Neutrophil (primary cell): ENCODE results near the gene KIF3B.
"Not testable (repeated sequence)": the region's sequence is repeated elsewhere in the genome, so short reads cannot be mapped to it uniquely, and the experiment has no call there.

Experiments
- H3K27ac ChIP-seq: fragments of 200-600 bp; sonication (generic); 2 replicates; pipeline ENCODE4 v1.5.1; 2016; ENCODE audit warnings: mild to moderate bottlenecking, moderate library complexity
- H3K27me3 ChIP-seq: fragments of 200-600 bp; sonication (generic); 2 replicates; pipeline ENCODE4 v1.6.0; 2016; ENCODE audit warnings: mild to moderate bottlenecking
- H3K36me3 ChIP-seq: fragments of 200-600 bp; sonication (generic); 2 replicates; pipeline ENCODE4 v1.5.1; 2017
- H3K4me1 ChIP-seq, 2 experiments: fragments of 200-600 bp in 1 of 2; sonication (generic) in 1 of 2; 1 replicate in 1 of 2; 2 replicates in 1 of 2; pipeline versions ENCODE4 v1.5.1 to v1.6.1; 2013 to 2016; ENCODE audit warnings: low read depth in 1 of 2, low read length in 1 of 2, mild to moderate bottlenecking in 1 of 2, moderate library complexity in 1 of 2; ENCODE audit not compliant: control insufficient read depth in 1 of 2, insufficient read depth in 1 of 2
- H3K4me3 ChIP-seq, 2 experiments: fragments of 200-600 bp in 1 of 2; sonication (generic) in 1 of 2; 1 replicate in 1 of 2; 2 replicates in 1 of 2; pipeline ENCODE4 v1.5.1; 2013 to 2016; ENCODE audit warnings: low read depth in 1 of 2, low read length in 1 of 2, mild to moderate bottlenecking in 1 of 2, moderate library complexity in 1 of 2
- H3K9me3 ChIP-seq: fragments of 200-600 bp; sonication (generic); 2 replicates; pipeline ENCODE4 v1.5.1; 2016
- CTCF ChIP-seq: fragments of 200-600 bp; sonication (generic); IDR thresholded peaks from 2 replicates; pipeline ENCODE4 v1.5.1; 2016; ENCODE audit warnings: antibody characterized with exemption

Gene KIF3B

GRCh38 chr20:32251470-32251869, 26.0 kb upstream of the KIF3B start:
- peaks cover 15 to 17% of the 10 kb centered on the region in 2 experiments for H3K4me1 ChIP-seq

GRCh38 chr20:32252189-32252588, 25.3 kb upstream of the KIF3B start:
- Histone ChIP-seq H3K27me3 (no peaks in the 10 kb centered on the region), H3K27ac (no peak overlapping the region), H3K4me1 (peaks cover 15 to 17% of the 10 kb centered on the region in 2 experiments), H3K36me3 (no peaks in the 10 kb centered on the region), H3K4me3 (no peak overlapping the region), H3K9me3 (no peaks in the 10 kb centered on the region)
- TF ChIP-seq CTCF, result no peak

More at GRCh38 chr20:32251470-32251869, 26.0 kb upstream of the KIF3B start:
- Histone ChIP-seq H3K9me3 (no peaks in the 10 kb centered on the region), H3K27me3 (no peaks in the 10 kb centered on the region), H3K4me3 (no peak overlapping the region), H3K27ac (no peak overlapping the region), H3K36me3 (no peaks in the 10 kb centered on the region)
- no peak for TF ChIP-seq CTCF

DNA sequence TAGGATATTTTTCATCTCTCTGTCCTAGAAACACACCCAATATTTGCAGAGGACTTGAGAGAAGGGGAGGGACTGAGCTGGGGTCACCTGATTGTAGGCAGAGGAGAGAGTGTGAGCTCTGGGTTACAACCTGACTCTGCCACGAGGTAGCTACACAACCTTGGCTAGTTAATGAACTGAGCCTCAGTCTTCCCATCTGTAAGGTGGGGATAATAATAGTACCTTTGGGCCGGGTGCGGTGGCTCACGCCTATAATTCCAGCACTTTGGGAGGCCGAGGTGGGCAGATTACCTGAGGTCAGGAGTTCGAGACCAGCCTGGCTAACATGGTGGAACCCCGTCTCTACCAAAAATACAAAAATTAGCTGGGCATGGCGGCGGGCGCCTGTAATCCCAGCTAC, 16.5 kb upstream of the KIF3B start:
- not testable (repeated sequence) for H3K27ac ChIP-seq, H3K36me3 ChIP-seq, H3K4me3 ChIP-seq, H3K27me3 ChIP-seq, H3K9me3 ChIP-seq, H3K4me1 ChIP-seq

DNA sequence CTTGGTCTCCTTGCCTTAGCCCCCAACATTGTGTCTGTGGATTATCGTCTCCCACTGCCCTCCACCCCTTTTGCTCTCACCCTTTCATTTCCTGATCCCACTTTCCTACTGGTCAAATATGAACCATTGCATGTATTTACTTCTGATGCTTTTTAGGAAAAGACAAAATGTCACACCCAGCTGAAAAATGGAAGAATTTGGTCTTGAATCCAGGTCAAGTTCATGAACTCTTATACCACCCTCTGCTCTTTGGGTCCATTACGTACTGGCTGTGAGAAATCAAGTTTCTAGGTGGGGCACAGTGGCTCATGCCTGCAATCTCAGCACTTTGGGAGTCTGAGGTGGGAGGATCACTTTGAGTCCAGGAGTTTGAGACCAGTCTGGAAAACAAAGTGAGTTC, 15.8 kb upstream of the KIF3B start:
- H3K36me3 ChIP-seq, result no peaks in the 10 kb centered on the region
- TF ChIP-seq CTCF, result no peak
- no peak overlapping the region for H3K4me3 ChIP-seq
- no peaks in the 10 kb centered on the region for H3K4me1 ChIP-seq
- H3K27me3 ChIP-seq, result no peaks in the 10 kb centered on the region
- H3K27ac ChIP-seq, result no peak overlapping the region
- no peaks in the 10 kb centered on the region for H3K9me3 ChIP-seq

- no peak overlapping the region for H3K27ac ChIP-seq
- H3K36me3 ChIP-seq, result no peaks in the 10 kb centered on the region
- TF ChIP-seq CTCF, result no peak
- no peaks in the 10 kb centered on the region for H3K27me3 ChIP-seq
- no peaks in the 10 kb centered on the region for H3K4me1 ChIP-seq
- no peaks in the 10 kb centered on the region for H3K9me3 ChIP-seq
- no peak overlapping the region for H3K4me3 ChIP-seq
These were observed 14.0 kb upstream of the KIF3B start for GRCh38 chr20:32263398-32263954.

DNA sequence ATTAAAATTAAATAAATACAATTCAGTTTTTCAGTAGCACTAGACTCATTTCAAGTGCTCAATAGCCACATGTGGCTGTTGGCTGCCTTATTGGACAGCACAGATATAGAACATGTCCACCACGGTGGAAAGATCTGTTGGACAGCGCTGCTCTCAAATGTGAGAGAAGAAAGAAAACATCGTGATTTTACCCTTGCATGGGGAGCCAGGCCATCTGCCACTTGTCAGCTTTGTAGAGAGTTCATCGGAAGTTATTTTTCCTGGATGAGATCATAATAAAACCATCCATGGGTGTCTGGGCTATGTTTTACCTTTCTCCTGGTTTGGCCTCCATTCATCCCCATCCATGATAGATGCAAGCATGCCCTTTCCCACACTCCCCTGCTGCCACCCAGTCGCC, 5.8 kb upstream of the KIF3B start:
- H3K36me3 ChIP-seq, result no peaks in the 10 kb centered on the region

More for the DNA sequence above, 5.8 kb upstream of the KIF3B start:
- Histone ChIP-seq H3K9me3 (no peaks in the 10 kb centered on the region), H3K4me1 (peaks cover 10 to 11% of the 10 kb centered on the region in 2 experiments), H3K27me3 (no peaks in the 10 kb centered on the region), H3K27ac (no peak overlapping the region), H3K4me3 (no peak overlapping the region)
- no peak for TF ChIP-seq CTCF
